ENCODE results near the gene TTC27.
"Not testable (repeated sequence)": the region's sequence is repeated elsewhere in the genome, so short reads cannot be mapped to it uniquely, and the experiment has no call there.

TTC27 gene

DNA sequence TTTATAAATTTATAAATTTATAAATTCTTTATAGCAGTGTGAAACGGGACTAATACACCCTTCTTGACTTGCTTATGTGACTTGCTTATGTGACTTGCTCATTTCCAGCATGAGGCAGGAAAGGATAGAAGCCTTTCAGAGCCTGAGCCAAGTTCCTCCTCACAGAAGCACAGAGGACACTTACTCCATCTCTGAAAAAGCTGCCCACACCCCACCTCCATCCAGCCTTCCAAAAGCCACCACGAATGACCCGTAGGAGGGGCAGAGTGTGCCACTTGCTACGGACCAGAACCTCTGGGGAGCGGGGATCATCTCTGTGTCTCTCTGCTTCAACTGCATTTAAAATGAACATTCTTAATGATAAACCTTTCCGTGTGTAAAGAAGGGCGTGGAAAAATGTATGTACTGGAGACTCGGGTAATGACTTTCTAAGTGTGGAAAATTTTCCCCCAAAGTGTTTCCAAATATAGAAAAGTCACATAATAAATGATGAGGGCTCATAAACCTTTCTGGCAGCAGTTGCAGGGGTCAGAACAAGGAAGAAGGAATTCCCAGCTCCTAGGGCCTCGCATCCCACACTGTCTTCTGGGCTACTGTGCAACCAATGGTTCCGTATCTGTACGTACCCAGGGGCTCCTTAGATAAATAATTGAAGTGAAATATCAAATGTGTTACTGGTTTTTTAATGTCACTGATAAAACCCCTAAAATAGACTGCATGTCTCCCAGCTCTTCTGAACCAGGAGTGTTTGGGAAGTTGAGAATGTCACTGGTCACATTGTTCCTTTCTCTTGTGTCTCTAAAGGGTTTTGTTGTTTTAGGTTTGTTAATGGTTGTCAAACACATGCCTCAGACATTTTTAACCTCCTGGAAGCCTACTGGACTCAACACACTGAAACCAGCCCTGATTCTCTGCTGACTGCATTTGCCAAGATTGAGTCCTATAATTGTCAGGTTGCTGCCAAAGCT lies 214.4 kb downstream of the TTC27 start:
- Histone ChIP-seq H3K36me3 (ENCODE audit: insufficient read depth, low read length) (no peaks in the 10 kb centered on the region), H3K4me3 (ENCODE audit: low read depth in 1 of 2, low read length in 2 of 2) (no peak overlapping the region), H3K27me3 (ENCODE audit: insufficient read depth, low read length, poor library complexity) (no peaks in the 10 kb centered on the region), H3K4me1 (ENCODE audit: insufficient read depth, low read length) (no peaks in the 10 kb centered on the region), H3K27ac (ENCODE audit: low read length) (no peak overlapping the region), H3K9me3 (ENCODE audit: insufficient read depth, low read length, severe bottlenecking) (no peaks in the 10 kb centered on the region), H3K4me2 (ENCODE audit: insufficient read depth, low read length) (no peak overlapping the region), H4K20me1 (ENCODE audit: insufficient read depth, low read length) (no peaks in the 10 kb centered on the region), H2AFZ (ENCODE audit: low read depth, low read length) (no peak overlapping the region), H3K79me2 (ENCODE audit: insufficient read depth, low read length) (no peaks in the 10 kb centered on the region), H3K9ac (ENCODE audit: low read depth, low read length) (no peak overlapping the region)
- no peak for ATAC-seq (ENCODE audit: insufficient read depth, low read depth)
- TF ChIP-seq, protein P1, sequence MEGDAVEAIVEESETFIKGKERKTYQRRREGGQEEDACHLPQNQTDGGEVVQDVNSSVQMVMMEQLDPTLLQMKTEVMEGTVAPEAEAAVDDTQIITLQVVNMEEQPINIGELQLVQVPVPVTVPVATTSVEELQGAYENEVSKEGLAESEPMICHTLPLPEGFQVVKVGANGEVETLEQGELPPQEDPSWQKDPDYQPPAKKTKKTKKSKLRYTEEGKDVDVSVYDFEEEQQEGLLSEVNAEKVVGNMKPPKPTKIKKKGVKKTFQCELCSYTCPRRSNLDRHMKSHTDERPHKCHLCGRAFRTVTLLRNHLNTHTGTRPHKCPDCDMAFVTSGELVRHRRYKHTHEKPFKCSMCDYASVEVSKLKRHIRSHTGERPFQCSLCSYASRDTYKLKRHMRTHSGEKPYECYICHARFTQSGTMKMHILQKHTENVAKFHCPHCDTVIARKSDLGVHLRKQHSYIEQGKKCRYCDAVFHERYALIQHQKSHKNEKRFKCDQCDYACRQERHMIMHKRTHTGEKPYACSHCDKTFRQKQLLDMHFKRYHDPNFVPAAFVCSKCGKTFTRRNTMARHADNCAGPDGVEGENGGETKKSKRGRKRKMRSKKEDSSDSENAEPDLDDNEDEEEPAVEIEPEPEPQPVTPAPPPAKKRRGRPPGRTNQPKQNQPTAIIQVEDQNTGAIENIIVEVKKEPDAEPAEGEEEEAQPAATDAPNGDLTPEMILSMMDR (IDR thresholded peaks at IDR 0.05; ENCODE audit: borderline replicate concordance, extremely low read depth, low read length, poor library complexity, severe bottlenecking) = no peak
- TF ChIP-seq EZH2 (IDR thresholded peaks at IDR 0.05; ENCODE audit: borderline replicate concordance, low read depth, low read length, severe bottlenecking) = no peak
- no peak for DNase-seq

- ATAC-seq (ENCODE audit: insufficient read depth, low read depth) (no peak), DNase-seq (no peak)
- Histone ChIP-seq H2AFZ (ENCODE audit: low read depth, low read length) (no peak overlapping the region; the same call in 1 of the 2 replicates), H3K4me3 (ENCODE audit: low read depth in 1 of 2, low read length in 2 of 2) (no peak overlapping the region), H3K4me2 (ENCODE audit: insufficient read depth, low read length) (no peak overlapping the region), H3K4me1 (ENCODE audit: insufficient read depth, low read length) (no peaks in the 10 kb centered on the region), H3K27ac (ENCODE audit: low read length) (no peak overlapping the region), H3K9me3 (ENCODE audit: insufficient read depth, low read length, severe bottlenecking) (no peaks in the 10 kb centered on the region), H3K27me3 (ENCODE audit: insufficient read depth, low read length, poor library complexity) (no peaks in the 10 kb centered on the region), H4K20me1 (ENCODE audit: insufficient read depth, low read length) (no peaks in the 10 kb centered on the region), H3K79me2 (ENCODE audit: insufficient read depth, low read length) (no peaks in the 10 kb centered on the region), H3K36me3 (ENCODE audit: insufficient read depth, low read length) (no peaks in the 10 kb centered on the region), H3K9ac (ENCODE audit: low read depth, low read length) (no peak overlapping the region)
- TF ChIP-seq, protein P1 (IDR thresholded peaks at IDR 0.05; ENCODE audit: borderline replicate concordance, extremely low read depth, low read length, poor library complexity, severe bottlenecking) = no peak
- no peak for TF ChIP-seq EZH2 (IDR thresholded peaks at IDR 0.05; ENCODE audit: borderline replicate concordance, low read depth, low read length, severe bottlenecking)
Measured at GRCh38 chr2:32843699-32844098, 215.8 kb downstream of the TTC27 start.

- Histone ChIP-seq H3K27ac (ENCODE audit: low read length) (no peak overlapping the region), H3K27me3 (ENCODE audit: insufficient read depth, low read length, poor library complexity) (no peaks in the 10 kb centered on the region), H3K4me3 (ENCODE audit: low read depth in 1 of 2, low read length in 2 of 2) (no peak overlapping the region), H3K79me2 (ENCODE audit: insufficient read depth, low read length) (no peaks in the 10 kb centered on the region), H3K9ac (ENCODE audit: low read depth, low read length) (no peak overlapping the region), H4K20me1 (ENCODE audit: insufficient read depth, low read length) (no peaks in the 10 kb centered on the region), H3K4me1 (ENCODE audit: insufficient read depth, low read length) (no peaks in the 10 kb centered on the region), H3K4me2 (ENCODE audit: insufficient read depth, low read length) (no peak overlapping the region), H3K9me3 (ENCODE audit: insufficient read depth, low read length, severe bottlenecking) (no peaks in the 10 kb centered on the region), H2AFZ (ENCODE audit: low read depth, low read length) (no peak overlapping the region), H3K36me3 (ENCODE audit: insufficient read depth, low read length) (no peaks in the 10 kb centered on the region)
- ATAC-seq (ENCODE audit: insufficient read depth, low read depth) (no peak), DNase-seq (no peak)
- TF ChIP-seq, protein P1 (IDR thresholded peaks at IDR 0.05; ENCODE audit: borderline replicate concordance, extremely low read depth, low read length, poor library complexity, severe bottlenecking) = no peak
- TF ChIP-seq EZH2 (IDR thresholded peaks at IDR 0.05; ENCODE audit: borderline replicate concordance, low read depth, low read length, severe bottlenecking) = no peak
Measured at GRCh38 chr2:32844253-32844652, 216.4 kb downstream of the TTC27 start.

DNA sequence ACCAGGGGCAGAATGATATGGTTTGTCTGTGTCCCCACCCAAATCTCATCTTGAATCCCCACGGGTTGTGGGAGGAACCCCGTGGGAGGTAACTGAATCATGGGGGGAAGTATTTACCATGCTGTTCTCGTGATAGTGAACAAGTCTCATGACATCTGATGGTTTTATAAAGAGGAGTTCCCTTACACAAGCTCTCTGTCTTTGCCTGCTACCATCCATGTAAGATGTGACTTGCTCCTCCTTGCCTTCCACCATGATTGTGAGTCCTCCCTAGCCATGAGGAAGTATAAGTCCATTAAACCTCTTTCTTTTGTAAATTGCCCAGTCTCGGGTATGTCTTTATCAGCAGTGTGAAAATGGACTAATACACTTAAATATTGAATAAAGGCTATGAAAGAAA lies 218.4 kb downstream of the TTC27 start:
- DNase-seq; H4K20me1 ChIP-seq (ENCODE audit: insufficient read depth, low read length); H3K9ac ChIP-seq (ENCODE audit: low read depth, low read length): not testable (repeated sequence)

More for the DNA sequence above, 218.4 kb downstream of the TTC27 start:
- ATAC-seq (ENCODE audit: insufficient read depth, low read depth); H3K36me3 ChIP-seq (ENCODE audit: insufficient read depth, low read length); H3K4me3 ChIP-seq (ENCODE audit: low read depth in 1 of 2, low read length in 2 of 2); H2AFZ ChIP-seq (ENCODE audit: low read depth, low read length); H3K4me2 ChIP-seq (ENCODE audit: insufficient read depth, low read length); H3K27ac ChIP-seq (ENCODE audit: low read length); H3K9me3 ChIP-seq (ENCODE audit: insufficient read depth, low read length, severe bottlenecking); H3K4me1 ChIP-seq (ENCODE audit: insufficient read depth, low read length); H3K27me3 ChIP-seq (ENCODE audit: insufficient read depth, low read length, poor library complexity); H3K79me2 ChIP-seq (ENCODE audit: insufficient read depth, low read length): not testable (repeated sequence)

Measured in DND-41 (cell line).